ENCODE results near the gene SERPINE1.

The SERPINE1 gene

GRCh38 chr7:101185258-101185839 is 58.4 kb downstream of the SERPINE1 start:
- no peak overlapping the region for H3K4me3 ChIP-seq (ENCODE audit: low read depth, low read length)
- no peak for DNase-seq
- H3K27me3 ChIP-seq = peaks cover 6% of the 10 kb centered on the region
- TF ChIP-seq, protein P1, sequence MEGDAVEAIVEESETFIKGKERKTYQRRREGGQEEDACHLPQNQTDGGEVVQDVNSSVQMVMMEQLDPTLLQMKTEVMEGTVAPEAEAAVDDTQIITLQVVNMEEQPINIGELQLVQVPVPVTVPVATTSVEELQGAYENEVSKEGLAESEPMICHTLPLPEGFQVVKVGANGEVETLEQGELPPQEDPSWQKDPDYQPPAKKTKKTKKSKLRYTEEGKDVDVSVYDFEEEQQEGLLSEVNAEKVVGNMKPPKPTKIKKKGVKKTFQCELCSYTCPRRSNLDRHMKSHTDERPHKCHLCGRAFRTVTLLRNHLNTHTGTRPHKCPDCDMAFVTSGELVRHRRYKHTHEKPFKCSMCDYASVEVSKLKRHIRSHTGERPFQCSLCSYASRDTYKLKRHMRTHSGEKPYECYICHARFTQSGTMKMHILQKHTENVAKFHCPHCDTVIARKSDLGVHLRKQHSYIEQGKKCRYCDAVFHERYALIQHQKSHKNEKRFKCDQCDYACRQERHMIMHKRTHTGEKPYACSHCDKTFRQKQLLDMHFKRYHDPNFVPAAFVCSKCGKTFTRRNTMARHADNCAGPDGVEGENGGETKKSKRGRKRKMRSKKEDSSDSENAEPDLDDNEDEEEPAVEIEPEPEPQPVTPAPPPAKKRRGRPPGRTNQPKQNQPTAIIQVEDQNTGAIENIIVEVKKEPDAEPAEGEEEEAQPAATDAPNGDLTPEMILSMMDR (IDR thresholded peaks at IDR 0.05; ENCODE audit: low read depth, low read length) = no peak
- no peaks in the 10 kb centered on the region for H3K36me3 ChIP-seq
- peaks cover 3% of the 10 kb centered on the region; the same call in 1 of the 2 replicates for H3K4me1 ChIP-seq
- H3K9me3 ChIP-seq = no peaks in the 10 kb centered on the region

GRCh38 chr7:101186194-101186593 is 59.3 kb downstream of the SERPINE1 start:
- H3K4me1 ChIP-seq = peaks cover 3% of the 10 kb centered on the region; the same call in 1 of the 2 replicates
- no peaks in the 10 kb centered on the region for H3K27me3 ChIP-seq
- H3K36me3 ChIP-seq = no peaks in the 10 kb centered on the region
- no peak overlapping the region for H3K4me3 ChIP-seq (ENCODE audit: low read depth, low read length)
- TF ChIP-seq, protein P1 (IDR thresholded peaks at IDR 0.05; ENCODE audit: low read depth, low read length) = no peak
- no peak for DNase-seq
- H3K9me3 ChIP-seq = no peaks in the 10 kb centered on the region

DNA sequence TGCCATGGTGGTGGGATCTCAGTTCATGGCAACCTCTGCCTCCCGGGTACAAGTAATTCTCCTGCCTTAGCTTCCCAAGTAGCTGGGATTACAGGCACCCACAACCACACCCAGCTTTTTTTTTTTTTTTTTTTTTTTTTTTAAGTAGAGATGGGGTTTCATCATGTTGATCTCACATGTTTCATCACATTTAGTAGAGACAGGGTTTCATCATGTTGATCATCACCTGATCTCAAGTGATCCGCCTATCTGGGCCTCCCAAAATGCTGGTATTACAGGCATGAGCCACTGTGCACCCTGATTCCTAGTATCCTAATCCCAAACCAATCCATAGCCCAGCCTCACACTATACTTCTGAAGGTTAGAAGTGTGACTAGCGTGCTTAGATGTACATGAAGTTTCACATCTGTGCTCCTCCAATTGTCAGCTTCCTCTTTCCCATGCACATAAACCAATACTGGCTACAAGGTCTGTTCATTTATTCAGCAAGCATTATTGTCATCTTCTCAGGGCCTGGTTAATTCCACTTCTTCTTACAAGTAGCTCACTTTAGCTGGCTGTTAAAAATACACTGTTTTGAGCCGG is 60.0 kb downstream of the SERPINE1 start:
- TF ChIP-seq, protein P1 (IDR thresholded peaks at IDR 0.05; ENCODE audit: low read depth, low read length) = no peak
- Histone ChIP-seq H3K36me3 (no peaks in the 10 kb centered on the region), H3K27me3 (no peaks in the 10 kb centered on the region), H3K4me3 (ENCODE audit: low read depth, low read length) (no peak overlapping the region), H3K9me3 (no peaks in the 10 kb centered on the region), H3K4me1 (peaks cover 2% of the 10 kb centered on the region; the same call in 1 of the 2 replicates)
- no peak for DNase-seq
